Skin of body (tissue), 2 donors: Measurements from ENCODE around the gene RPL13A. TPM values are rescaled to one million over a fixed set of nuclear protein-coding genes. Genes with fewer than 3 reads are reported as not detected.
"Not testable (repeated sequence)": the region's sequence is repeated elsewhere in the genome, so short reads cannot be mapped to it uniquely, and the experiment has no call there.

Source experiments
- DNase-seq: peaks from one replicate; lab custom pipeline; 2025; lab: John Stamatoyannopoulos, UW
- total RNA-seq: library from RNA; depleted of rRNA; stranded (reverse); fragments of >200 nt; gene quantifications from one replicate; pipeline ENCODE4 v1.2.3, GENCODE V29; 2014

RPL13A gene
- 3,296 TPM for total RNA-seq

GRCh38 chr19:49487277-49488045 is at the start of gene RPL13A:
RPL13A (plus strand) TSS chr19:49487608; CDS start chr19:49487630, 22 bp downstream.
- peak; percentile 99 for DNase-seq

GRCh38 chr19:49438261-49438660 is 49.1 kb upstream of the RPL13A start:
- no peak for DNase-seq

GRCh38 chr19:49439836-49440235 is 47.6 kb upstream of the RPL13A start:
- no peak for DNase-seq

DNA sequence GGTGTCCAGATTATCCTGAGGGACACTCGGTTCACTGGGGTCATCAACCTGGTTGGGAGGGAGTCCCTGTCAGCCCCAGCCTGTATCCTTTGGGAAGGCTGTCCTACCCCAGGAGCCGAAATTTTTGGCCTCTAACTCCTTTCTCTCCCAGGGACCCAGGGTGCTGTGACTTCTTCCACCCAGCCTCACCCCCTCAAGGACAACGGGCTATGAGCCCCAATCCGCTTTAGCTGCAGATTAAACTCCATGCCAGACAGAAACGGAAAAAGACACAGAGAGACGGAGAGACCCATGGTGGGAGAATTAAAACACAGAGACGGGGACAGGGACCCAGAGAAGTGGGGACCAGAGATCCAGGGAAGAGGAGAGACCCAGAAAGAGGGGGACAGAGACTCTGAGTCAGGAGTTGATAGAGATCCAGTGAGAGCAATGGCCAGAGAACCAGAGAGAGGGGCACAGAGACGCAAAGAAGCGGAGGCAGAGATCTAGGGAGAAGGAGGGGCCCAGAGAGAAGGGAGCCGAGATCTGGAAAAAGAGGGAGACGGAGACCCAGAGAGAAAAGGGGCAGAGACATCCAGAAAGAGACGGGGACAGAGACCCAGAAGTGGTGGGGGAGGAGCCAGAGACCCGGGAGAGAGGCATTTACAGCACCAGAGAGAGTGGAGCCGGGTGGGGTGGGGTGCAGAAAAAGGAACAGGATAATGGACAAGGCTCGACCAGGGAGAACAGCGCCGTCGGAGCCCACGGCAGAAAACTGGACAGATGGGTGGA is 46.8 kb upstream of the RPL13A start:
- DNase-seq, result no peak

DNA sequence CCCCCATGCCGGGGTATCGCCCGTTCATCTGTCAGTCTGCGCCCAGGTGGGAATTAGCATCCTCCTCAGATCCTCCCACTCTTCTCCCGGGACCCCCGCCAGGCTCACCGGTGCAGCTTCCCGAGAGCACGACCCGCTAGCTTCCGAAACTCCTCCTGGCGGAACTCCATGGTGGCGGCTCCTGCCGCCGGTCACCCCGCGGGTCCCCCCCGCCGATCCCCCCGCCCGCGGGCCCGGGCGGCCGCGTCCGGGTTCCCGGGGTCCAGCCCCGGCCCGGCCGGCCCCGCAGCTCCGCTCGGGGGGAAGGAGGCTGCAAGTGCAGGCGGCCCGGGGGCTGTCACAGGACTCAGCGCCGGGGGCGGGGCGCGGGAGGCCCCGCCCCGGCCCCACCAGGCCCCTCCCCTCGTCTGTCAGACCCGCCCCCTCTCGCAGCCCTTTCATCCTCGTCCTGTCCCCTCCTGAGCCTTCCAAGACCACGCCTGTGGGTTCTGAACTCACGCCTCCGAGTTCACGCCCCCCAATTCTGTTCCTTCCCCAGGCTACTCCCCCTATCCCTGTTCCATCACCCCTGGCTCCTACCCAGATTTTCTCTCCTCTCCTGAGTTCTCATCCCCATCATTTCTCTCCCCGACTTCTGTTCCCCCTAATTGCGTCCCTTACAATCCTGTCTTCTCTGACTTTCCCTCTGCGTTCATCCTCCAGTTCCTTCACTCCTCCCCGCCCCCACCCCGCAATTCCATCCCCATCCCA is 46.0 kb upstream of the RPL13A start, which contains the start of gene SLC17A7:
Gene SLC17A7 (minus strand): TSS at position 318 of the 750 bp plus-strand sequence. CDS start 148 bp downstream, at position 170.
- DNase-seq, result no peak

DNA sequence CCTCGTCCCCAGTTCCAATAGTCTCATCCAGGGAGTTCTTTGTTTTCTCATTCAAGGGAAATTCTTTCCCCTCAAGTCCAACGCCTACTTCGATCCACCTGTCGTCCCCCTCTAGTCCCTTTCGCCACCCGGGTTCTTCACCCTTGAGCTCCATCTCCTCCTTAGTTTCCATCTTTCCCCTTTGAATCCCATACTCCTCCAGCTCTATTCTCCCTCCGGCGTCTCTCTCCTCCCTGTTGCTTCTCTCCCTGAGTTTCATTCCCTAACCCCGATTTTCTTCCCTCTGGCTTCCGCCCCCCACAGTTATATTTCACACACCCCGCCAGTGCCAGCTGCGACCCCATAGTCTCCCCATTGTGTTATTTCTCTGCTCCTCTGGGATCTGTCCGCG is 45.5 kb upstream of the RPL13A start:
- DNase-seq, result no peak

DNA sequence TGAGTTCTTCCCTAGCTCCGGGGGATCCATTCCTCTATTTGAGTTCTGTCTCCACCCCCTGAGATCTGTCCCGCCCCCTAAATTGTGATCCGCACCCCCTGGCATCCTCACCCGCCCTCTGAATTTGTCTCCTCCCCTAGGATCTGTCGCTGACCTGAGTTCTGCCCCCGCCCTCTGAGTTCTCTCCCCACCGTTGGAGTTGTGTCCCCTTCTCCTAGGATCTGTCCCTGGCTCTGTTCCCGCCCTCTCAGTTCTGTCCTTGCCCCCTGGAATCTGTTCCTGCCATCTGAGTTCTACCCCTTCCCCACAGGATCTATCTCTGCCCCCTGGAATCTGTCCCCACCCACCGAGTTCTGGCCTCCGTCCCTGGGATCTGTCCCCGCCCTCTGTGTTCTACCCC is 45.1 kb upstream of the RPL13A start:
- no peak for DNase-seq

- peak; percentile 85 for DNase-seq
Measured at GRCh38 chr19:49442771-49443365, 44.5 kb upstream of the RPL13A start.

DNA sequence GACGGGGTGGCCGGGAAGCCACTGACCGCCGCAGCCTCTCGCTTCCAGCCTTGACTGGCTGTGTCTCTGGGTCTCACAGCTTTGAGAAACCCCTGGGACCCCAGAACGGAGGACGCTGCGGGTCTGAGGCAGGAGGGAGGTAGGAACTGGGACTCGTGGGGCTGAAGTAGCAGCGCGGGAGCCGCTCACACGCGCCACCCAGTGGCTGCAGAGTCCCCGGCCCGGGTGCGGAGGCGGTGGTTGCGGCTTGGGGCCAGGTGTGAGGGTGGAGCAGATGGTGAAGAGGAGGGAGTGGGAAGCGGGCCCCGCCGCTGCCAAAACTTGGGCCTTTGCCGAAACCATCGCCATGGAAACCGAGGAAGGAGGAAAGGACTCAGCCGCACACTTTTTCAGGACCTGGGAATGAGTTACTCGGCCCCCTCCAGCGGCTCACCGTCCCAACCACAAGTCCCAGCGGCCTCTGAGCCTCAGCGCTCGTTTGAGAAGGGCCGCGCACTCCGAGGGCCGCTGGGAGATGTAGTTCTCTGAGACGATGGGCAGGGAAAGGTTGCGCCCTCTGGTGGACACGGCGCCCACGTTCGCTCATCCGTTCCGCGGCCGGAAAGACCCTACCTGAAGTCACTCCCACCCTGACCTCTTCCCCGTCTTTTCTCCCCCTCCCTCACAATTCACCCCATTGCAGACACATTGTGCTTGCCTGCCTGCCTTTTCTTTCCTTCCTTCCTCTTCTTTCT is 43.9 kb upstream of the RPL13A start:
- peak; percentile 97 for DNase-seq

- DNase-seq, result not testable (repeated sequence)
Measured at GRCh38 chr19:49444100-49444700, 43.2 kb upstream of the RPL13A start.

DNA sequence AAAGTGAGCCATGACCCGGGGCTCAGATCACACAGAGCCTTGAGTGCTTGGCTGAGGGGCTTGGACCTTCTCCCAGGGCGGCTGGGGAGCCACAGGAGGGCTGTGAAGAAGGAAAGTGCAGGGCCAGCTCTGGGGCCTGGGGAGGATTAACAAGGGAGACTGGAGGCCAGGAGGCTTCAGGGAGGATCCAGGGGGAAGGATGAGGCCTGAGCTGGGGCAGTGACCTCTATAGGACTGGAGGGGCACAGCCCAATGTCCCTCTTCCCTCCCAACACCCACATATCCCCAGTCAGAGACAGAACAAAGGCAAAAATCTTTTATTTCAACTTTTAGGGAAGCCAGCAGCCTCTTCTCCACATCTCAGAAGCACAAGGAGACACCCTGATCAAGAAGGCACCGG is 41.4 kb upstream of the RPL13A start:
- no peak for DNase-seq

- no peak for DNase-seq
Measured at GRCh38 chr19:49447485-49448431, 39.6 kb upstream of the RPL13A start.

GRCh38 chr19:49448432-49448786 is 39.0 kb upstream of the RPL13A start:
- DNase-seq, result no peak

- no peak for DNase-seq
Measured at GRCh38 chr19:49450405-49450804, 37.0 kb upstream of the RPL13A start.

DNA sequence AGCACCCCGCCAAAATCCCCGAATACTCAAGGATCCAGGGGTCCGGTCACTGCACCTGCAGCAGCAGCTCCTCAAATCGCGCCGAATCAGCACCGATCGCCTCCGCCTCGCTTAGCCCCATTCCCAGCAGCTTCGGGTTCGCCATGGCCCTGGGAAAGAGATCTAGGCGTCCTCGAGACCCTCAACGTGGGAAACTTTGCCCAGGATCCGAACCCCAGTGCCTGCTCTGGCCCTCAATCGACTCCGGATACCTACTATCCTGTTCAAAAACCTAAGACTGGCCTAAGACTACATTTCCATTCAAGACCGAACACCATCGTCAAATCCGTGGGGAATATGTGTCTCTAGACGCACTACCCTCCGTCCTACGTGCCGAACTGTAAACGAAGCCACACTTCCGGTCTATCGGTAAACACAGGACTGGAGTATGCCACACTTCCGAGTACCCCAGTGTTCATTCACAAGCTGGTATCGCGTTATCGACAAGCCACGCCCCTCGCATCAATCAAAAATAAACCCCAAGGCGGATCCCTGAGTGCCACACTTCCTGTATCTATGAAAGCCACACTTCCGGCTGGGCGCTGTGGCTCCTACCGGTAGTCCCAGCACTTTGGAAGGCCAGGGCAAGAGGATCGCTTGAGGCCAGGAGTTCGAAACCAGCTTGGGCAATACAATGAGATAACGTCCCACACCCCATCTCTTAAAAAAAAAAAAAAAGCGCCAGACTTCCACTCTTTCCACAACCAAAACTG is 35.8 kb upstream of the RPL13A start, which contains the start of gene PIH1D1:
Gene PIH1D1 (minus strand): TSS at position 385 of the 752 bp plus-strand sequence. CDS start 240 bp downstream, at position 145.
- DNase-seq, result peak; percentile 100

DNA sequence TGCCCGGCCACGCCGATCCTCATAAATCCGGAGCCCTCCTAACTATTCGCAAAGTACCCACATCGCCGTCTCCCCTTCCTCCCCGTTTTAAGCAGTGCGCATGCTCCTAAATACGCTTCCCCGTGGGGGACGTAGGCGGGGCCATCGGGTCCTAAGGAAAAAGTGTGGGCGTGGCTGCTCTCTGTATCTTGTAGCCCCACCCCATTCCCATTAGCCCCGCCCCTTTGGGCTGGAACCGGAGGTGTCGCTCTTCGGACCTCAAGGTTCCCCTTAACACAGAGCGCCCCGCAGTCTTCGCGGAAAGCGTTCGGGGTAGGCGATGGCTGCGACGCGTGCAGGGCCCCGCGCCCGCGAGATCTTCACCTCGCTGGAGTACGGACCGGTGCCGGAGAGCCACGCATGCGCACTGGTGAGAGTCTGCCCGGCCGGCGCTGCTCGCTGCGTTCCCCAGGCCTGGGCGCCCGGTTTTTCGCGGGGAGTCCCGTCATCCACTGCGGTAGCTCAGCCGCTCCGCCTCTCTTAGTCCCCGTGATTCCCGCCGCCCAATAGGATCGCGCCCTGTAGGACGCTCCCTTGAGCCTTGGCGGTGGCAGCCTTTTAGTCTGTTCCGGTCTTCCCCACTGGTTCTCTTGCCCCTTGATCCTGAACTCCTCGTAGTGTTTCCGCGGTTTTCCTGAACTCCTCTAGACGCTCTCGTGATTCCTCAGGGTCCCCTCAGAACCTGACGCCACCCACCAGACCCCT is 34.2 kb upstream of the RPL13A start, which contains the start of gene ALDH16A1:
Gene ALDH16A1 (plus strand): TSS at position 213 of the 744 bp plus-strand sequence. CDS start 107 bp downstream, at position 320.
- peak; percentile 99 for DNase-seq

- no peak for DNase-seq
Measured at GRCh38 chr19:49453757-49454240, 33.6 kb upstream of the RPL13A start.
